Gastrocnemius medialis (tissue), 4 donors: Measurements from ENCODE around the gene LTBP1.

Experiments used
- POLR2A ChIP-seq, 2 donors: fragments of 450-650 bp; IDR thresholded peaks; one replicate each; pipeline ENCODE4 v1.6.1; 2017; ENCODE audit warnings: antibody characterized with exemption in 2 of 2, mild to moderate bottlenecking in 2 of 2, moderate library complexity in 2 of 2
- TF ChIP-seq, protein P1 (sequence below), 5 experiments: fragments of 450-650 bp in 3 of 5; fragments of 200-600 bp in 2 of 5; sonication (generic) in 2 of 5; IDR thresholded peaks in 4 of 5; conservative IDR thresholded peaks in 1 of 5; 1 replicate in 4 of 5; 2 replicates in 1 of 5; pipeline ENCODE4 v1.5.1; 2016 to 2019; ENCODE audit warnings: antibody characterized with exemption in 5 of 5, mild to moderate bottlenecking in 3 of 5, moderate library complexity in 3 of 5

DNA sequence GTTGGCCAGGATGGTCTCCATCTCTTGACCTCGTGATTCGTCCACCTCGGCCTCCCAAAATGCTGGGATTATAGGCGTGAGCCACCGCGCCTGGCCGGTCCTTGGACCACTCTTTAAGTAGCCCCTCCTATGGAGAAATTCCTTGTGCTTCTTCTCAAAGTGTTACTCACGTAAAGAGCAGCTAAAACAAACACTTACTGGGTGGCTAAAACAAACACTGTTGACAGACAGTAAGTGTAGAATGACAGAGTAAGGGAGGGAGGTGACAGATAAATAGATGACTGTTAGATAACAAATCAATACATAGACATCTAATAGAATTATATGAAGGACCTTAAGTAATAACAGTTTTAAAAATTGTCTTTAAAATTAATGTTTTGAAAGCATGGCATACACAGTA lies 488.8 kb downstream of the LTBP1 start:
- TF ChIP-seq, protein P1, sequence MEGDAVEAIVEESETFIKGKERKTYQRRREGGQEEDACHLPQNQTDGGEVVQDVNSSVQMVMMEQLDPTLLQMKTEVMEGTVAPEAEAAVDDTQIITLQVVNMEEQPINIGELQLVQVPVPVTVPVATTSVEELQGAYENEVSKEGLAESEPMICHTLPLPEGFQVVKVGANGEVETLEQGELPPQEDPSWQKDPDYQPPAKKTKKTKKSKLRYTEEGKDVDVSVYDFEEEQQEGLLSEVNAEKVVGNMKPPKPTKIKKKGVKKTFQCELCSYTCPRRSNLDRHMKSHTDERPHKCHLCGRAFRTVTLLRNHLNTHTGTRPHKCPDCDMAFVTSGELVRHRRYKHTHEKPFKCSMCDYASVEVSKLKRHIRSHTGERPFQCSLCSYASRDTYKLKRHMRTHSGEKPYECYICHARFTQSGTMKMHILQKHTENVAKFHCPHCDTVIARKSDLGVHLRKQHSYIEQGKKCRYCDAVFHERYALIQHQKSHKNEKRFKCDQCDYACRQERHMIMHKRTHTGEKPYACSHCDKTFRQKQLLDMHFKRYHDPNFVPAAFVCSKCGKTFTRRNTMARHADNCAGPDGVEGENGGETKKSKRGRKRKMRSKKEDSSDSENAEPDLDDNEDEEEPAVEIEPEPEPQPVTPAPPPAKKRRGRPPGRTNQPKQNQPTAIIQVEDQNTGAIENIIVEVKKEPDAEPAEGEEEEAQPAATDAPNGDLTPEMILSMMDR (IDR thresholded peaks at IDR 0.05 in 4 of 5, conservative IDR thresholded peaks at IDR 0.05 in 1 of 5) = no peak
- TF ChIP-seq POLR2A (IDR thresholded peaks at IDR 0.05) = no peak
